EH (cell line): Measurements from ENCODE around the gene PNPLA7.
"Not testable (repeated sequence)": the region's sequence is repeated elsewhere in the genome, so short reads cannot be mapped to it uniquely, and the experiment has no call there.

ENCODE experiments used
- DNase-seq: peaks from one replicate; pipeline ENCODE4 v3.0.0-alpha.2; 2015; ENCODE audit warnings: low read depth

PNPLA7 gene

DNA sequence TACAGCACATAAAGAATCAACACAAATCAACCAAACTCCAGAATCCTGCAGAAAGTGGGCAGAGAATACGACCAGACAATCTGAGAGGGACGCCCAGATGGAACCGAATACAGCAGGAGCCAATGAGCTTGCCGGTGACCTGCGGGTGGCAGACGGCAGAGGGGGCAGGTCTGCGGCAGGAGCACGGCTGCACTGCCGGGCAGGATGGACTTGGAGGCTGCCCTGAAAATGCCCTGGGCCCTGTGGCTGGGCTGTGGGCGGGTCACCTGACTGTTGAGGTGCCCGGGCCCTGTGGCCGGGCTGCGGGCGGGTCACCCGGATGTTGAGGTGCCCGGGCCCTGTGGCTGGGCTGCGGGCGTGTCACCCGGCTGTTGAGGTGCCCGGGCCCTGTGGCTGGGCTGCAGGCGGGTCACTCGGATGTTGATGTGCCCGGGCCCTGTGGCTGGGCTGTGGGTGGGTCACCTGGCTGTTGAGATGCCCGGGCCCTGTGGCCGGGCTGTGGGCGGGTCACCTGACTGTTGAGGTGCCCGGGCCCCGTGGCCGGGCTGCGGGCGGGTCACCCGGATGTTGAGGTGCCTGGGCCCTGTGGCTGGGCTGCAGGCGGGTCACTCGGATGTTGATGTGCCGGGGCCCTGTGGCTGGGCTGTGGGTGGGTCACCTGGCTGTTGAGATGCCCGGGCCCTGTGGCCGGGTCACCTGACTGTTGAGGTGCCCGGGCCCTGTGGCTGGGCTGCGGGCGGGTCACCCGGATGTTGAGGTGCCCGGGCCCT is 36.2 kb downstream of the PNPLA7 start:
- DNase-seq: not testable (repeated sequence)

DNA sequence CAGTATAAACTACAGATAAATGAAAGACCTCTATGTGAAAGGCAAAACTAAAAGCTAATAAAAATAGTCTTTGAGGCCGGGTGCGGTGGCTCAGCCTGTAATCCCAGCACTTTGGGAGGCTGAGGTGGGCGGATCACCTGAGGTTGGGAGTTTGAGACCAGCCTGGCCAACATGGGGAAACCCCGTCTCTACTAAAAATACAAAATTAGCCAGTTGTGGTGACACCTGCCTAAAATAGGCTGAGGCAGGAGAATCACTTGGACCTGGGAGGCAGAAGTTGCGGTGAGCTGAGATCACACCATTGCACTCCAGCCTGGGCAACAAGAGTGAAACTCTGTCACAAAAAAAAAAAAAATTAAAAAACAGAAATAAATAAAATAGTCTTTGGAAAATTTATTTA is 37.1 kb downstream of the PNPLA7 start:
- DNase-seq: not testable (repeated sequence)

DNA sequence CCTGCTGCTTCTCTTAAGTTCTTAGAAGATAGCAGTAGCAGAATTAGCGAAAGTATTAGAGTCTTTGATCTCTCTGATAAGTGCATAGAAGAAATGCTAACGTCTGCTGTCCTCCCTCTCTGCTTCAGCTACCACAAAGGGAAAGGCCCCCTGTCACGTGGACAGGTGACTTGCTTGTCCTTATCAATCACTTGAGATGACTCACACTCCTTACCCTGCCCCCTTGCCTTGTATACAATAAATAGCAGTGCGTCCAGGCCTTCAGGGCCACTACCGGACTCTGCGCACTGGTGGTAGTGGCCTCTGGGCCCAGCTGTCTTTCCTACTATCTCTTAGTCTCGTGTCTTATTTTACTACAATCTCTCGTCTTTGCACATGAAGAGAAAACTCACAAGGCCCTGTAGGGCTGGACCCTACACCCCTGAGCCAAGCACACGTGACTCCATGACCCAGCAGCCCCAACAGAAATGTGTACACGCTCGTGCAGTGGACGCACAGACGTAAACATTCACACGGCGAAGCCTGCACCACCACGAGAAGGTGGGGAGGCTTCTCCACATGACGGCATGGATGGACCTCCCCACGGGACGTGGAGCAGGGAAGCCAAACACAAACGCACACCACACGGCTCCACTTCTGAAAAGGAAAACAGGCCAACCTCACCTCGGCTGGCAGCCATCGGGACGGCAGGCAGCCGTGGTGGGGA is 38.3 kb downstream of the PNPLA7 start:
- DNase-seq: no peak

DNA sequence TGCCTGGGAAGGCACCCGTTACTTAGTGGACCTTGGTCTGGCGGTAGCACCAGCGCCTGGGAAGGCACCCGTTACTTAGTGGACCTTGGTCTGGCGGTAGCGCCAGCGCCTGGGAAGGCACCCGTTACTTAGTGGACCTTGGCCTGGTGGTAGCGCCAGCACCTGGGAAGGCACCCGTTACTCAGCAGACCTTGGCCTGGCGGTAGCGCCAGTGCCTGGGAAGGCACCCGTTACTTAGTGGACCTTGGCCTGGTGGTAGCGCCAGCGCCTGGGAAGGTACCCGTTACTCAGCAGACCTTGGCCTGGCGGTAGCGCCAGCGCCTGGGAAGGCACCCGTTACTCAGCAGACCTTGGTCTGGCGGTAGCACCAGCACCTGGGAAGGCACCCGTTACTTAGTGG is 39.1 kb downstream of the PNPLA7 start:
- DNase-seq: not testable (repeated sequence)

DNA sequence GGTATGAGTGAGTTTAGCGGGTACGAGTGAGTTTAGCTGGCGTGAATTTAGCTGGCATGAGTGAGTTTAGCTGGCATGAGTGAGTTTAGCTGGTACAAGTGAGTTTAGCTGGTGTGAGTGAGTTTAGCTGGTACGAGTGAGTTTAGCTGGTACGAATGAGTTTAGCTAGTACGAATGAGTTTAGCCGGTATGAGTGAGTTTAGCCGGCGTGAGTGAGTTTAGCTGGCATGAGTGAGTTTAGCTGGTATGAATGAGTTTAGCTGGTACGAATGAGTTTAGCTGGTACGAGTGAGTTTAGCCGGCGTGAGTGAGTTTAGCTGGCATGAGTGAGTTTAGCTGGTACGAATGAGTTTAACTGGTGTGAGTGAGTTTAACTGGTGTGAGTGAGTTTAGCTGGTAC is 41.0 kb downstream of the PNPLA7 start:
- DNase-seq: no peak

DNA sequence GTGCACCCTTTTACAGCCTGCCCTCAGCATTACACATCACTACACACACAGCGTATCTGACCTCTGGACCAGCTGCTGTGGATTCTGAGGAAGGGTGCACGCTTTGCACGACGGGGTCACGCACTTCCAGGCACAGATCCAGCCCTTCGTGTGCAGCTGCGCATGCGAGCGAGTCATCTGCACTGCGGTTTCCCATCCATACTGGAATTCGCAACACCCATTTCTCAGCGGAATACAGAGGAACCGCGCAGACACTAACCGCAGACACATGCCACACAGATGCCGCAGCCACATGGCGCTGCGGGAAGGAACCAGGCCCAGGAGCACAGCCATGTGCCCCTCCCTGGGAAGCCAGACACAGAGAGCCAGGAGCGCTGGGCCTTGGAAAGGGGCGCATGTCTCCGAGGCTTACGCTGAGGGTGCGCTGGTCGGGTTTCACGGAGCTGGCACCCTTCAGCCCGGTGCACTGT is 43.5 kb downstream of the PNPLA7 start:
- DNase-seq: peak; percentile 87

DNA sequence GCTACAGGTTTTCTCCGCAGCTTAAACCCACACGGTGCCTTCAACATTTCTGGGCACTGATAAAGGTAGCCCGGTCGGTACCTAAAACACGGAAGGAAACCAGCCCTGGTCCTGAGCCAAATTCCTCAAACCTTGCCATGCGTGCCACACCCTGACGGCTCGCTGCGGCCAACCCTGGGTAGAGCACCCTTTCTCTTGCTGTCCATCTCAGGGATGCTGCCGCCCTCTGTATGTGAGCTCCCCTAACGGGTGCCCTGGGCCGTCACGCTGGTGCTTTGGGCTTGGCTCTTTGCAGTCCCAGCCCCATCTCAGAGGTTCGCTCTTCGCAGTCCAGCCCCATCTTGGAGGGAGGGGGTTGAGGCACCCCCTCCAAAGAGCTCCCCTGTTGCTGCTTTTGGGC is 43.9 kb downstream of the PNPLA7 start:
- DNase-seq: no peak

DNA sequence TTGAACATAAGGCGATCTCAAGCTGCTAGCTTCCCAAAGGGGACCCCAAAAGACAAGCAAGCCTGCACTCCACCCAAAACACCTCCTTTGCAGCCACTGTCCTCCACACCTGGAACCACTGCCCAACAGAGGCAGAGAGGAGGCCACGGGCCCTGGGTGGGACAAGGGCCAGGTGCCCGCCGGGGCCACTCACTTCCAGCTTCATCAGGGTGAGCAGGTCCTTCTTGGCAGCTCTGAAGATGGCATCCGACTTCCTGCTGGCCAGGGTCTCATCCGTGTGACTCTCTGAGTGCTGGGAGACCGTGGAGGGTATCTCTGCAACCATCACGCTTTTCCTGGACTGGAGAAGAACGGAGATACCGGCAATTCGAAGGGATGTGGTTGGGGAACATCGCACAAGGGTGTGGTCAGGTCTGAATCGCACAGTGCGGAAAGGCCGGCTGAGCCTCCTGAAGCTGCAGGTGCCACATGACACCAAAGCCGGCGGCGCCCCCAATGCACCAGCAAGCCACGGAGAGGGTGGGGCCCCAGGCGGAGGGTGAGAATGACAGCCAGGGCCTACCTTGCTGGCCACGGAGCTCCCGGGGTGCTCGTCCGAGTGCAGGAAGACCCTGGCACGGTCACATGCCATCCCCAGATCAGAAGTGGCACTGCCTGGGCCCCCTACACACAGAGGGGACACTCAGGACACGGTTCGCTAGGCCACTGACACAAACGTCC is 44.6 kb downstream of the PNPLA7 start:
- DNase-seq: no peak

DNA sequence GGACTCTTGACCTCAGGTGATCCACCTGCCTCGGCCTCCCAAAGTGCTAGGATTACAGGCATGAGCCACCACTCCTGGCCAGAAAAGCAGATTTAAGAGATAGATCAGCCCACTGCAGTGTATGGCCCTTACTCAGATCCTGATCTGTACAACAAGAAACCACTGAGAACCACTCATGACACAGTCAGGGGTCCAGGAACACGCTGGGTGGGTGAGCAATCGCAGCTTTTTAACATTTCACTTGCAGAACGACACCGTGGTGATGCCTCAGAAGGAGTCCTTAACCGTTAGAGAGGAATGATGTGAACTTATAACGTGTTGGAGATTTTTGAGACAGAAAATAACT is 45.8 kb downstream of the PNPLA7 start:
- DNase-seq: no peak

DNA sequence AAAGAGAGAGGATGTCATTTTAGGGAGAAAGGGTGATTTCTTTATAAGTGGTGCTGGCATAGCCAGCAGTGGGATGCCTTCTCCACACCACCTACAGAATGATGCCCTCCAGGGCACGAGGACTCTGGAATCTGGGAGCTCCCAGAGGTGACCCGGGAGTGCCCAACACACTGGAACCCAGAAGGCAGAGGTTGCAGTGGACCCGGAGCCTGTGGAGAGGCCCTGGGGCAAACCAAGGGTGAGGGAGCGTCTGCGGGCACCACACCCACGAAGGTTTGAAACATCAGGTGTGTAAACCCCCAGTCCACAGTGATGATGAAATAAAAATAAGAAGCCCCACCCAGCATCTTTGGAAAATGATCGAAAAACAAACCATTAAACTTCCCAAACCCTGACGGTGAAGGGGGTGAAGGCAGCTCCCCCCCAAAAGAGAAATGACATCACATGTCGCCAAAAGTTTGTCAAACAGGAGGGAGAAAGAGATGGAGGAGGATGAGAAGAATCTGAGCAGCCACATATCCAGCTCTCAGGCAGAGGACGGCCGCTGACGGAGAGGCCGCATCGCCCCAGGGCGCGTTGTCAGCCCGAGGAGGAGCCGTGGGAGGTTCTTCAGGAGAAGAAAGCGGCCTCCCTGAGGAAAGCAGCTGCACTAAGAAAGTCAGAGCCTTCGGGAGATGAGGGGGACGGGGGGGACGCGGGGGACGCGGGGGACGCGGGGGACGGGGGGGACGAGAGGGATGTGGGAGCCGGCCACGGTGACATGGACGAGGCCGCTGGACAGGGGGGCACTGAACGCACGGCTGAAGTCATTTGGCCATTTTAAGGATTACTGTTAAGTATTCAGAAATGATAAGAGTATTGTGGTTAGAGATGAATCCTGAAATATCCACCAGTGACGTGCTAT is 47.9 kb downstream of the PNPLA7 start:
- no peak for DNase-seq

DNA sequence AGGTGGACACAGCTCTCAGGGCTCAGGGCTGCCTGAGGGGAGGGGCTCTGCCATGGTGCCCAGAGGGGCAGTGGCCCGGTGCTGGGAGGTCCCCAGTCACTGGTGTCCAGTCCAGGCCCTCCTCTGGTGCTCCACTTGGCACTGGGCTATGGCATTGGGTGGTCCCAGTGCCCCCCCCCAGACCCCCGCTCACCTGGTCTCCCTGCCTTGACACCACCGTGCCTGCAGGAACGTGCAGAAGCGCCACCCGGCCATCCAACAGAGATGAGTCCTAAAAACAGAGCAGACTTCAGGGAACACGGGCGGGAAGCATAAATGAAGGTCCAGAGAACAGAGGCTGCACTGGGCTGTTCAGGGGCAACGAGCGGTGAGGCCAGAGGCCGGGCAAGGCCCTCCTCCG is 48.7 kb downstream of the PNPLA7 start:
- no peak for DNase-seq

DNA sequence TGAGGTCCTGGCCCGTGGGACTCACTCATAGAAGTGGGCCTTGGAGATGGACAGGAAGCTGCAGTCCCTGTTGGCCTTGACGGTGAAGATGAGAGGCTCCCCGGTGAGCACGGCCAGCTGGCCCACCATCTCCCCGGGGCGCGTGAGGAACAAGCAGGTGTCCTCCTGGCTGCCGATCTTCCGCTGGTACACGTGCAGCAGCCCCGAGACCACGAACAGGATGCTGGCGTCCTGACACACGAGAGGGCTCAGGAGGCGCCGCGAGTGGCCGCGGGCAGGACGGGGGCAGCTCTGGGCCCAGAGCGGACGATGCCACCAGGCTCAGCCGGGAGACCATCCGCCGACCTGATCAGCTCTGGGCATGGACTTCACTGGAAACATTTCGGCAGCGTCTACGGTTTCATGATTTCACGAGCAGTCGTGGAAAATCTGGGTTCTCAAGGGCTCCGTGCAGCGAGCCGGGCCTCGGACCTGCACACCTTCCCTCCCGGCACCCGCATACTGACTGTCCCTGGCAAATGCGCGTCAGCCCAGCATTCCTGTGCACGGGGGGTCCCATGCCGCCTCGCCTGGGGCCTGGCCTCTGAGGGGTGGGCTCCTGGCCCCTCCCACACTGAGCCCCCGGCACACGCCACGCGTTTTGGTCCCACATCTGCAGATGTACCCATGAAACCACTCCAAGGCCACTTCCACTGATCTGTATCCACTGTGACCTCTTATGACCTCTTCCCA is 49.4 kb downstream of the PNPLA7 start:
- DNase-seq: no peak

DNA sequence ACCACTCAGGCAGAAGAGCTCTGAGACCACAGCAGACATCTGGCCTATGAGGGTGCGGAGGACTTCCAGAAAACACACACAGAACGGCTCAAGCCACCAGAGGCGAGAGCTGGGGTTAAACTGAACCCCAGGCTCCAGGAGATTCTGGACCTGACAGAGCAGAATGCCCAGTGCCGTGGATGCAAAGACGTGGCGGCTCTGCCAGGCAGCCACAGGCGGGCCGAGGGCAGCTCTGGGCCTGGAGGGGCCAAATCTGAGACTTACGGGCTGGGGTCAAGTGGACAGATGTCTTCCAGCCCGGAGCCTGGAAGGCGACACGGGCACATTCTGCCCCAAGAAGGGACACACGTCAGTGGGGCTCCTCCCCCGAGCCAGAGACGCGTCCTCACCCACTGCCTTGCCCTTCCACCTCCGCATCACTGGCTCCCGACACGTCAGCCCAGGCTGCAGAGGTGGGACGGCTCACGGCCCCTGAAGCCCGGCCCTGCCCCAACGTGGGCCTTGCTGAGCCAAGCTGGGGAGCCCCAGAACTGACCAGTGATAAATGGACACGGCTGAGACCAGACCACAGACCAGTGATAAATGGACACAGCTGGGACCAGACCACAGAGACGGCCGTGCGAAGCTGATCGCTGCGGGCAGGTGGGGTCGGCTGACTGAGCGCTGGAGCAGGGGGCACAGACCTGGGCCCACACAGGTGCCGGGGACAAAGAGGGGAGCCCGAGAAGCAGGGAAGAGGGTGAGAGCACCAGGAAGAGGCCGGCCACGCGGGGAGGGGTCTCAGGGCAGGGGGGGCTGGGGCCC is 50.1 kb downstream of the PNPLA7 start:
- no peak for DNase-seq

DNA sequence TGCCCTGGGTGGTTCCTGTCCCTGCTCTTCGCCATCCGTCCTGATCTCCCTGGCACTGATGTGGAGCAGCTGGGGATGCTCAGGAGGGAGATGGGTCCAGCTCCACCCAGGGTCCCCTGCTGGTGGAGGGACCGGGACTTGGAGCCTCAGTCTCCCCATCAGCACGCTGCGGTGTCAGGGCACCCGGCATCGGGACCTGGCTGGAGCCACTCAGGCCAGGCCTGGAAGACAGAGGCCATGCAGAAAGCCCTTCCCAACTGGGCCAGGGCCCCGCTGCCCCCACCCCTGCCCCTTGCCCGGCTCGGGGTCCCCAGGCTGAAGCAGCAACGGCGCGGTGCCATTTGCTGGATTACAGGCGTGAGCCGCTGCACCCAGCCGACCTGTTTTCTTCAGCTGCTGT is 50.8 kb downstream of the PNPLA7 start:
- no peak for DNase-seq

DNA sequence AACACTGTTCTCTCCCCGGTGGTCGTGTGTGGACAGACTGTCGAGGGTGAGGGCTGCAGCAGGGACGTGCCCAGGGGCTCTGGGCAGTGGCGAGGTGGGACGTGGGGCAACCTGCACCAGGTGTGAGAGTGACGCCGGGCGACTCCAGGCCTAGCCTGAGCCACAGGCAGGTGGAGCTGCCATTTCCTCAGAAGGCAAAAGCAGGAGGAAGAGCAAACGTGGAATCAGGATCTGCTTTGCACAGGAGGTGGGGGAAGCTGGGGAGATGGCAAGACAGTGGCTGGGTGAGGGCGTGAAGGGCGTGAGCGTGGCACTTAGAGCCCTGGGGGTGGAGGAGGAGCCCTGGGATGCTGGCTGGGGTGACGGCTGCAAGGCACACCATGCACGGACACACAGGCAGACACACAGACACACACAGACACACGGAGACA is 51.5 kb downstream of the PNPLA7 start:
- no peak for DNase-seq

DNA sequence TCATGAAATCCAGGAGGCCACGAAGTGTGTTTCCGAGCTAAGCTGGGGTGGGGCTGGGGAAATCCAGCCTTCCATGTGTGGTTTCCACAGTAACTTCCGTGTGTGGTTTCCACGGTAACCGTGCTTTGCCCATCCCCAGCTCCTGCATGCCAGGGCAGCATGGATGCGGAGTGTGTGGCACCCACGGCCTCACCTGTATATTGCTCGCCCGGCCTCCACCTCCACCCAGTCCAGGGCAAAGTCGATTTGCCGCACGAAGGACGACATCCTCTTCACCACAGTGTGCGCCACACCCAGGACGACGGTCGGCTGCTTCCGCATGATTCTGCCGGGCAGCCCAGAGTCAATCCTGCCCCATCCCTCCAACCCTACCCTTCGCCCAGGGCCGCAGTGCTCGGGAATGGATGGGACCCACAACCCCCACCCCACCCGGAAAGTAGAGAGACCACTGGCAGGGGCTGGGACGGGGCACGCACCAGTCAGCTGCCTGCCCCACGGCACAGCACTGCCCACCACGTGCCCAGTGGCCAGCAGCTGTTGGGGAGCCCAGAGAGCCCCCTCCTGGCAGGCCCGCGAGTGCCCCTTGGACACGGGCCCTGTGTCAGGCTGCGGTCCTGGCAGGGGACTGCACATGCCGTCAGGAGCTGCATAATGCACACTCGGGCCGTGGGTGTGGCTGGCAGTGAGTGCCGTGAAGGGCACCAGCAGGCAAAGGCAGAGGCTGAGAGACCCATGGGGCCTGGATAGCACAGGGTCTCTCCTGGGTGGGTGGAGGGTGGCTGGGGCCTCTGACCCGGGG is 52.1 kb downstream of the PNPLA7 start:
- DNase-seq: no peak

DNA sequence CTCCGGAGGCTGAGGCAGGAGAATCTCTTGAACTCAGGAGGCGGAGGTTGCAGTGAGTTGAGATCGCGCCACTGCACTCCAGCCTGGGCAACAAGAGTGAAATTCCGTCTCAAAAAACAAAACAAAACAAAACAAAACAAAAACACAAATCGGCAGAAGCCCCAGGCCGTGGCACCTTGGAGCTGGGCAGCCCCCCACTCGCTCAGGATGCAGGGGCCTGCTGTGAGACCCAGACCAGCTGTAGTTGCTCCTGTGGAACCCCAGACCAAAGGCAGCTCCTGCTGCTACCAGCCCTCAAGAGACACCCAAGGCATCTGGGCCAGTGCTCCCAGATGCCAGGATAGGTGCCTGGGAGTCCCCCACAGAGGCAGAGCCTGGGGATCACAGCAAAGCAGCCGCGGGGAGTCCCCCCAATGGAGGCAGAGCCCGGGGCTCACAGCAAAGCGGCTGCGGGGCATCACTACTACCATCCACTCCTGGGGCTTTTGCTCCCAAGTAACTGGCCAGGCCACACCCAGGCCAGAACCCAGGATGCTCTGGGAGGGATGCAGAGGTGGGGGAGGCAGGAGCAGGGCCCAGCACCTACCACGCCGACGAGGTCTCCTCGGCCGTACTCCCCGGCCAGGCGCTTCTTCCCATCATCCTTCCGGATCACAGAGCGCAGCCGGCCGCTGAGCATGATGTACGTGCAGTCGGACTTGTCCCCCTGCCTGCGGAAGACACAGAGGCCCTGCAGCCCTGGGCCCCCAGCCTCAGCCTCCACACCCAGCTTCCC is 53.4 kb downstream of the PNPLA7 start:
- DNase-seq: no peak

DNA sequence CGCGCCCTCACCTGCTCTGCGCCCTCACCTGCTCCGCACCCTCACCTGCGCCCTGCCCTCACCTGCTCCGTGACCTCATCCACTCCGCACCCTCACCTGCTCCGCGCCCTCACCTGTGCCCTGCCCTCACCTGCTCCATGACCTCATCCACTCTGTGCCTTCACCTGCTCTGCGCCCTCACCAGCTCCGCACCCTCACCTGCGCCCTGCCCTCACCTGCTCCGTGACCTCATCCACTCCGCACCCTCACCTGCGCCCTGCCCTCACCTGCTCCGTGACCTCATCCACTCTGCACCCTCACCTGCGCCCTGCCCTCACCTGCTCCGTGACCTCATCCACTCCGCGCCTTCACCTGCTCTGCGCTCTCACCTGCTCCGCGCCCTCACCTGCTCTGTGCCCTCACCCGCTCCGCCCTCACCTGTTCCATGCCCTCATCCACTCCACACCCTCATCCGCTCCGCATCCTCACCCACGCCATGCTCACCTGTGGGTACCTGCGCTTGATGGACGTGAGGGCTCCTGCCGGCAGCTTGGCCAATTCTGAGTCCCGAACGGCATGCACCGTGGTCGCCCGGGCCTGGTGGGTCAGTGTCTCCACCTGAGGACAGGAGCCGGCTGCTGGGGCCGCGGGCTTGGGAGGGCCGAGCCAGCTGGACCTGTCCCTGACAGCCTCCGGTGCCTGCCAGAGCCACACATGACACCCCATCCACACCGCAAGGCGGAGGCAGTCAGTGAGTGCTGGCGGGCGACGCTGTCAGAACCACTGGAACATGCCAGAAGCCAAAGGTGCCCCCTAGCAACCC is 55.5 kb downstream of the PNPLA7 start:
- no peak for DNase-seq
